GM12878 (cell line): ENCODE measurements around the gene RNU5B-1.

ENCODE experiments used
- CTCF ChIP-seq, 3 experiments: IDR thresholded peaks in 2 of 3; conservative IDR thresholded peaks in 1 of 3; 2 replicates each; pipeline ENCODE4 v1.5.1; 2011; ENCODE audit warnings: low read depth in 3 of 3, low read length in 3 of 3, mild to moderate bottlenecking in 3 of 3, control low read depth in 2 of 3, moderate library complexity in 2 of 3, inconsistent platforms in 1 of 3, mixed read lengths in 1 of 3; ENCODE audit not compliant: control insufficient read depth in 2 of 3, insufficient read depth in 1 of 3; ENCODE audit errors: extremely low read depth in 1 of 3
- EP300 ChIP-seq, 2 experiments: fragments of 150-350 bp in 1 of 2; IDR thresholded peaks; 2 replicates each; pipeline ENCODE4 v1.6.1; 2011 to 2012; ENCODE audit warnings: low read depth in 2 of 2, low read length in 2 of 2, borderline replicate concordance in 1 of 2, improper control_type of control experiment in 1 of 2, inconsistent platforms in 1 of 2; ENCODE audit not compliant: control insufficient read depth in 1 of 2
- EZH2 ChIP-seq: IDR thresholded peaks from 2 replicates; pipeline ENCODE4 v1.6.1; 2012; ENCODE audit warnings: low read depth, mild to moderate bottlenecking, control low read depth, inconsistent platforms, low read length, borderline replicate concordance; ENCODE audit not compliant: control insufficient read depth
- SP1 ChIP-seq: IDR thresholded peaks from one replicate; pipeline ENCODE4 v1.6.1; 2011; ENCODE audit warnings: low read depth, low read length
- SREBF2 ChIP-seq: IDR thresholded peaks from 2 replicates; pipeline ENCODE4 v1.6.1; 2012; ENCODE audit warnings: mild to moderate bottlenecking, low read length
- ZSCAN29 ChIP-seq: fragments of 450-650 bp; IDR thresholded peaks from 2 replicates; pipeline ENCODE4 v1.6.1; 2017; ENCODE audit warnings: mild to moderate bottlenecking, moderate library complexity

DNA sequence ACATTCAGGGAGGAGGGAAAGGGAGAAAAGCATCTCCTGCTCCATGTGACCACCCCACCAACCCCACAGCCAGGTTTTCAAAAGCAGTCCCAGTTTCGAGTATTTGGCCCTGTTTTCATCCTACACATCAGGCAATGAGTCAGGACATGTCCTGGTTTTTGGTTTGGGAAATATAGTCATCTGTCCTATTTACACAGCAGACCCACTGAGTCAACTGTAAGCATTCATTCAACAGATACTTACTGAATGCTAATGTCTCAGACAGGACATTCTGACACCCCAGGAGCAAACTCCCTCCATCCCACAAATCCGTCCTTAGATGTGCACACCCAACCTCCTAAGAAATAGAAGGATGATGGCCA lies 40.4 kb downstream of the RNU5B-1 start:
- no peak for TF ChIP-seq EP300 (IDR thresholded peaks at IDR 0.05; ENCODE audit: borderline replicate concordance in 1 of 2, control insufficient read depth in 1 of 2, low read depth in 2 of 2, low read length in 2 of 2)
- TF ChIP-seq CTCF (IDR thresholded peaks at IDR 0.05 in 2 of 3, conservative IDR thresholded peaks at IDR 0.05 in 1 of 3; ENCODE audit: control insufficient read depth in 2 of 3, extremely low read depth in 1 of 3, insufficient read depth in 1 of 3, low read depth in 3 of 3, low read length in 3 of 3): no peak
- TF ChIP-seq EZH2: no peak
- TF ChIP-seq SREBF2: no peak
- no peak for TF ChIP-seq SP1
- no peak for TF ChIP-seq ZSCAN29
